Measurements from ENCODE around the gene CEPT1.

DNA sequence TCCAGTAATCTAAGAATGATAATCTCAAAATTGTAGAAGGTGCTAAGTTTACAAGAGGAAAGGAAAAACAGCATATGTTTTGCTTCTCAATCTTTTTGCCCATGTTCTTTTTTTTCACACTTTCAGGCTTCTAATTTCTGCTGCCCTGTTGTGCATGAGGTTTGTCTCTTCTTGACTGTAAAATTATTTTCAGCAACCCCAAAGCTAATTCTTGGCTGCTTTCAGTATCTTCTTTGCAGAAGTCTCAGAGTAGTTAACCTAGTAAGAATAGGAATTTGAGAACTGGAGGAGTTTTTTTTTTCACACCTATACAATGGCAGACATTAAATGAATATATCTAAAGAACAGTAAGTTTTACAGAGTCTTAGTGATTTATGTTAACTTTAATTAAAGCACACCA lies 34.0 kb downstream of the CEPT1 start:
- TF ChIP-seq CTCF (IDR thresholded peaks at IDR 0.05) = no peak
- TF ChIP-seq TEAD4 (CRISPR knock-in tag; IDR thresholded peaks at IDR 0.05) = no peak
- TF ChIP-seq, protein P1, sequence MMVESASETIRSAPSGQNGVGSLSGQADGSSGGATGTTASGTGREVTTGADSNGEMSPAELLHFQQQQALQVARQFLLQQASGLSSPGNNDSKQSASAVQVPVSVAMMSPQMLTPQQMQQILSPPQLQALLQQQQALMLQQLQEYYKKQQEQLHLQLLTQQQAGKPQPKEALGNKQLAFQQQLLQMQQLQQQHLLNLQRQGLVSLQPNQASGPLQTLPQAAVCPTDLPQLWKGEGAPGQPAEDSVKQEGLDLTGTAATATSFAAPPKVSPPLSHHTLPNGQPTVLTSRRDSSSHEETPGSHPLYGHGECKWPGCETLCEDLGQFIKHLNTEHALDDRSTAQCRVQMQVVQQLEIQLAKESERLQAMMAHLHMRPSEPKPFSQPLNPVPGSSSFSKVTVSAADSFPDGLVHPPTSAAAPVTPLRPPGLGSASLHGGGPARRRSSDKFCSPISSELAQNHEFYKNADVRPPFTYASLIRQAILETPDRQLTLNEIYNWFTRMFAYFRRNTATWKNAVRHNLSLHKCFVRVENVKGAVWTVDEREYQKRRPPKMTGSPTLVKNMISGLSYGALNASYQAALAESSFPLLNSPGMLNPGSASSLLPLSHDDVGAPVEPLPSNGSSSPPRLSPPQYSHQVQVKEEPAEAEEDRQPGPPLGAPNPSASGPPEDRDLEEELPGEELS (CRISPR knock-in tag; IDR thresholded peaks at IDR 0.05) = no peak
- TF ChIP-seq, protein P2, sequence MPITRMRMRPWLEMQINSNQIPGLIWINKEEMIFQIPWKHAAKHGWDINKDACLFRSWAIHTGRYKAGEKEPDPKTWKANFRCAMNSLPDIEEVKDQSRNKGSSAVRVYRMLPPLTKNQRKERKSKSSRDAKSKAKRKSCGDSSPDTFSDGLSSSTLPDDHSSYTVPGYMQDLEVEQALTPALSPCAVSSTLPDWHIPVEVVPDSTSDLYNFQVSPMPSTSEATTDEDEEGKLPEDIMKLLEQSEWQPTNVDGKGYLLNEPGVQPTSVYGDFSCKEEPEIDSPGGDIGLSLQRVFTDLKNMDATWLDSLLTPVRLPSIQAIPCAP (CRISPR knock-in tag; IDR thresholded peaks at IDR 0.05) = no peak
- TF ChIP-seq FOXJ3 (CRISPR knock-in tag; IDR thresholded peaks at IDR 0.05; ENCODE audit: borderline replicate concordance) = no peak
- no peak for TF ChIP-seq JUN (CRISPR knock-in tag; IDR thresholded peaks at IDR 0.05)
- TF ChIP-seq HMGXB4 (CRISPR knock-in tag; IDR thresholded peaks at IDR 0.05) = no peak
- TF ChIP-seq ATF2 (CRISPR knock-in tag; IDR thresholded peaks at IDR 0.05; ENCODE audit: borderline replicate concordance, low read depth) = no peak
- TF ChIP-seq TP53 (CRISPR knock-in tag; IDR thresholded peaks at IDR 0.05) = no peak
